Progenitor cell of endocrine pancreas (in vitro differentiated cells): ENCODE data around the gene NINJ2. TPM values are rescaled to one million over a fixed set of nuclear protein-coding genes. Genes with fewer than 3 reads are reported as not detected.

Experiments used
- DNase-seq: peaks from one replicate; pipeline ENCODE4 v3.0.0; 2021; ENCODE audit warnings: low spot score; ENCODE audit not compliant: unreplicated experiment
- H3K27ac Mint-ChIP-seq: 2 replicates; pipeline ENCODE4 v1.8.0; 2021; ENCODE audit warnings: mild to moderate bottlenecking, moderate library complexity, mixed read lengths
- H3K27me3 Mint-ChIP-seq: 2 replicates; pipeline ENCODE4 v1.8.0; 2021; ENCODE audit warnings: mixed read lengths
- H3K36me3 Mint-ChIP-seq: 2 replicates; pipeline ENCODE4 v1.8.0; 2022; ENCODE audit warnings: mixed read lengths; ENCODE audit not compliant: insufficient read depth
- H3K4me1 Mint-ChIP-seq: 2 replicates; pipeline ENCODE4 v1.8.0; 2021; ENCODE audit warnings: low read depth, mixed read lengths
- H3K4me3 Mint-ChIP-seq: 2 replicates; pipeline ENCODE4 v1.8.0; 2021; ENCODE audit warnings: low read depth, mild to moderate bottlenecking, moderate library complexity, mixed read lengths
- H3K9me3 Mint-ChIP-seq: 2 replicates; pipeline ENCODE4 v1.8.0; 2021; ENCODE audit warnings: low read depth, mixed read lengths
- CTCF ChIP-seq: fragments of 200-600 bp; sonication (generic); IDR thresholded peaks from one replicate; pipeline ENCODE4 v1.5.0; 2021; ENCODE audit warnings: antibody characterized with exemption, mild to moderate bottlenecking; ENCODE audit not compliant: unreplicated experiment
- total RNA-seq: library from RNA; stranded (reverse); gene quantifications from 2 replicates; pipeline ENCODE4 v1.2.1, GENCODE V29; 2021

NINJ2 gene
- total RNA-seq, 1 donor from 2014 or later = 4.0 TPM

GRCh38 chr12:612886-613285 lies 50.4 kb downstream of the NINJ2 start:
- Mint-ChIP-seq H3K4me1 (peaks cover 2% of the 10 kb centered on the region), H3K36me3 (no peaks in the 10 kb centered on the region), H3K4me3 (no peak overlapping the region), H3K27ac (no peak overlapping the region), H3K9me3 (no peaks in the 10 kb centered on the region), H3K27me3 (peaks cover 24% of the 10 kb centered on the region)
- TF ChIP-seq CTCF = no peak
- DNase-seq = no peak

GRCh38 chr12:612293-612692 lies 51.0 kb downstream of the NINJ2 start:
- no peak for DNase-seq
- Mint-ChIP-seq H3K4me1 (peaks cover 3% of the 10 kb centered on the region), H3K27ac (no peak overlapping the region), H3K4me3 (no peak overlapping the region), H3K36me3 (no peaks in the 10 kb centered on the region), H3K27me3 (peaks cover 18% of the 10 kb centered on the region), H3K9me3 (no peaks in the 10 kb centered on the region)
- TF ChIP-seq CTCF = no peak

- Mint-ChIP-seq H3K4me1 (peaks cover 6% of the 10 kb centered on the region), H3K27me3 (peaks cover 16% of the 10 kb centered on the region), H3K9me3 (no peaks in the 10 kb centered on the region), H3K4me3 (no peak overlapping the region), H3K27ac (no peak overlapping the region), H3K36me3 (no peaks in the 10 kb centered on the region)
- DNase-seq = no peak
- TF ChIP-seq CTCF = no peak
Measured at GRCh38 chr12:611721-612120, 51.5 kb downstream of the NINJ2 start.

- Mint-ChIP-seq H3K27ac (no peak overlapping the region), H3K9me3 (no peaks in the 10 kb centered on the region), H3K4me3 (no peak overlapping the region), H3K27me3 (peaks cover 9% of the 10 kb centered on the region), H3K36me3 (no peaks in the 10 kb centered on the region), H3K4me1 (peaks cover 8% of the 10 kb centered on the region)
- no peak for DNase-seq
- no peak for TF ChIP-seq CTCF
Measured at GRCh38 chr12:608921-609320, 54.3 kb downstream of the NINJ2 start.

DNA sequence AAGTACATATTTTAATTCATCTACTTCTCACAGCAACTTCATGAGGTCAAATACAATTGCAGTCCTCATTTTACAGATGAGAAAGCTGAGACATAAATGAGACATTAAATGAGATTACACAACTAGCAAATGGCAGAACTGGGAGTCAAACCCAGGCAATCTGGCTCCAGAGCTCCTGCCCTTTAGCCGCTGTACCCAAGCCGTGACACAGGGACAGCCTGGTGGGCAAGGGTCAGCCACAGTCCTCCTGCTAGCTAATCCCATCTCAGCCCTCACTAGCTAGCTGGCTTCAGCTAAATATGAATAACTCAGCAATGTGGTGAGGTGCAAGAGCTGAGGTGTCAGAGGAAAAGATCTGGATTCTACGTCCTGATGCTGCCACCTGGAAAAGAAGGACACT lies 54.8 kb downstream of the NINJ2 start:
- H3K9me3 Mint-ChIP-seq = no peaks in the 10 kb centered on the region
- no peak for DNase-seq
- peaks cover 8% of the 10 kb centered on the region for H3K4me1 Mint-ChIP-seq
- peaks cover 9% of the 10 kb centered on the region for H3K27me3 Mint-ChIP-seq
- no peak overlapping the region for H3K27ac Mint-ChIP-seq
- no peak overlapping the region for H3K4me3 Mint-ChIP-seq
- no peak for TF ChIP-seq CTCF
- no peaks in the 10 kb centered on the region for H3K36me3 Mint-ChIP-seq
